CD8-positive, alpha-beta memory T cell (primary cell): ENCODE measurements around the gene LCE1E. TPM values are rescaled to one million over a fixed set of nuclear protein-coding genes. Genes with fewer than 3 reads are reported as not detected.

ENCODE experiments used
- CTCF ChIA-PET: fragments of 350-600 bp; sonication (Branson Sonifier 250); formaldehyde crosslinking; loops from one replicate; lab custom pipeline; 2021; ENCODE audit warnings: antibody characterized with exemption; lab: Charles Lee
- POLR2A ChIA-PET: fragments of 350-600 bp; sonication (Branson Sonifier 250); formaldehyde crosslinking; loops from one replicate; lab custom pipeline; 2021; ENCODE audit warnings: antibody characterized with exemption; lab: Charles Lee
- DNase-seq, 5 donors: peaks; one replicate each; pipeline versions ENCODE4 v3.0.0 to v3.0.0-alpha.2; 2020 to 2022; ENCODE audit warnings: mixed read lengths in 1 of 5
- H3K27ac ChIP-seq: one replicate; pipeline ENCODE4 v1.7.0; 2013; ENCODE audit warnings: low read depth, mild to moderate bottlenecking, low read length, moderate library complexity
- H3K27me3 ChIP-seq: 2 replicates; pipeline ENCODE4 v1.7.0; 2013; ENCODE audit warnings: low read length, mild to moderate bottlenecking; ENCODE audit not compliant: insufficient read depth, poor library complexity, severe bottlenecking
- H3K36me3 ChIP-seq: 2 replicates; pipeline ENCODE4 v1.7.0; 2013; ENCODE audit warnings: mild to moderate bottlenecking, low read length, moderate library complexity; ENCODE audit not compliant: insufficient read depth
- H3K4me1 ChIP-seq: 2 replicates; pipeline ENCODE4 v1.7.0; 2013; ENCODE audit warnings: mild to moderate bottlenecking, low read length, moderate library complexity; ENCODE audit not compliant: insufficient read depth
- H3K4me3 ChIP-seq: 2 replicates; pipeline ENCODE4 v1.7.0; 2013; ENCODE audit warnings: mild to moderate bottlenecking, low read length
- H3K9me3 ChIP-seq: 2 replicates; pipeline ENCODE4 v1.7.0; 2013; ENCODE audit warnings: mild to moderate bottlenecking, low read length
- H3K27ac Mint-ChIP-seq, 8 donors: one replicate each; pipeline ENCODE4 v1.8.0; 2020 to 2021; ENCODE audit warnings: mixed read lengths in 8 of 8, mild to moderate bottlenecking in 6 of 8, inconsistent platforms in 3 of 8, moderate library complexity in 3 of 8
- H3K27me3 Mint-ChIP-seq, 2 donors: one replicate each; pipeline ENCODE4 v1.8.0; 2020 to 2021; ENCODE audit warnings: mixed read lengths in 2 of 2, mild to moderate bottlenecking in 1 of 2, moderate library complexity in 1 of 2
- H3K36me3 Mint-ChIP-seq, 3 donors: one replicate each; pipeline ENCODE4 v1.8.0; 2020 to 2021; ENCODE audit warnings: mixed read lengths in 3 of 3, inconsistent platforms in 1 of 3, mild to moderate bottlenecking in 1 of 3
- H3K4me1 Mint-ChIP-seq, 3 donors: one replicate each; pipeline ENCODE4 v1.8.0; 2020 to 2021; ENCODE audit warnings: mixed read lengths in 3 of 3, inconsistent platforms in 1 of 3, mild to moderate bottlenecking in 1 of 3
- H3K4me3 Mint-ChIP-seq, 7 donors: one replicate each; pipeline ENCODE4 v1.8.0; 2020 to 2021; ENCODE audit warnings: mixed read lengths in 7 of 7, mild to moderate bottlenecking in 6 of 7, moderate library complexity in 4 of 7, inconsistent platforms in 2 of 7
- H3K9me3 Mint-ChIP-seq, 5 donors: one replicate each; pipeline ENCODE4 v1.8.0; 2020 to 2022; ENCODE audit warnings: mixed read lengths in 5 of 5, mild to moderate bottlenecking in 3 of 5, moderate library complexity in 2 of 5, inconsistent platforms in 1 of 5
- polyA plus RNA-seq: library from polyadenylated mRNA; unstranded; fragments of 300-500 nt; fragmentation: Illumina TruSeq; gene quantifications from one replicate; pipeline ENCODE4 v1.2.3, GENCODE V29; 2021
- total RNA-seq, 2 experiments: library from RNA; stranded (reverse); gene quantifications; one replicate each; pipeline ENCODE4 v1.2.3, GENCODE V29; 2021

Gene LCE1E
- total RNA-seq (not detected), polyA plus RNA-seq (not detected)

- Mint-ChIP-seq H3K9me3 (no peaks in the 10 kb centered on the region), H3K27ac (no peak within 1 kb of the TSS), H3K4me3 (no peak within 1 kb of the TSS), H3K4me1 (no peaks in the 10 kb centered on the region), H3K36me3 (no peaks in the 10 kb centered on the region), H3K27me3 (peaks cover 16 to 49% of the 10 kb centered on the region in 2 donors)
- no peak within 1 kb of the TSS for H3K27ac ChIP-seq
- no peaks in the 10 kb centered on the region for H3K36me3 ChIP-seq
- no peaks in the 10 kb centered on the region for H3K4me1 ChIP-seq
- peaks cover 5% of the 10 kb centered on the region for H3K27me3 ChIP-seq
- H3K4me3 ChIP-seq, result no peak within 1 kb of the TSS
- H3K9me3 ChIP-seq, result no peaks in the 10 kb centered on the region
- ChIA-PET POLR2A (no interaction called here), CTCF (no interaction called here)
- no peak for DNase-seq
These were observed at the start of gene LCE1E for GRCh38 chr1:152786077-152786476. LCE1E (plus strand) TSS chr1:152786257; CDS start chr1:152787300, 1,043 bp downstream.

DNA sequence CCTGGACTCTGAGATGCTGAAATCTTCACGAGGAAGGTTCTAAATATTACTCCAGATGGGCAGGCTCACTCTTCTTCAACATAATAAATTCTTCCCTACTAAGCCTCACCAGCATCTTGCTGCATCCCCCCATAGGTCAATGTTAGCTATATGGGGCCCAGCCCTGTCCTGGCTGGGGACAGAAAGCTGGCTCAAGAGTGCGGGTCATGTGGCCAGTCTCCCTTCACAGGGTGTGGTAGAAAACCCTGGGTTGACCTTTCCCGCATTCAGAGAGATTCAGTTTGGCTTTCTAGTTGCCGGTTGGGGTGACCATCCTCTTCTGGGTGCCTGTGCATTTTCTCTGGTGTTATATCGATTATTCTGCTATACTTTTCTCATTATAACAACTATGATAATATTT lies 48.1 kb upstream of the LCE1E start:
- Histone ChIP-seq H3K9me3 (no peaks in the 10 kb centered on the region), H3K4me1 (no peaks in the 10 kb centered on the region), H3K36me3 (no peaks in the 10 kb centered on the region), H3K4me3 (no peak overlapping the region), H3K27me3 (no peaks in the 10 kb centered on the region), H3K27ac (no peak overlapping the region)
- ChIA-PET POLR2A (no interaction called here), CTCF (no interaction called here)
- H3K36me3 Mint-ChIP-seq, result no peaks in the 10 kb centered on the region
- no peak for DNase-seq
- H3K27me3 Mint-ChIP-seq, result peaks cover 7 to 42% of the 10 kb centered on the region in 2 donors
- no peak overlapping the region for H3K4me3 Mint-ChIP-seq
- no peaks in the 10 kb centered on the region for H3K4me1 Mint-ChIP-seq
- no peaks in the 10 kb centered on the region for H3K9me3 Mint-ChIP-seq
- no peak overlapping the region for H3K27ac Mint-ChIP-seq

DNA sequence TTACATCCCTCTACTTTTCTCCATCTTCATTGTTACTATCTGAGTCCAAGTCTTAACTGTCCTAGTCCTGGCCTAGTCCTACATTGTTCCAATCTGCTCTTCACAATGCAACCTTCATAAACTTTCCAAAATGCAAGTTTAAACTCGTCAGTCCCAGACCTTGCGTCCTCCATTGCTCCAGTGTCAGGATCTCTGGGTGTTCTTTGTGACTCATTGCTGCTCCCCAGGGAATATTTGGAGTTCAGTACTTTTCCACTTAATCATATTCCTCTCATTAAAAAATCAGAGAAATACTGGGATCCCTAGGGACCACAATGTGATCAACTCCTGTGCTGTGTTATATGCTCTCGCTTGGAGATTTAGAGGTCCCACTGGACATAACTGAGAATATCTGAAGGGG lies 46.2 kb upstream of the LCE1E start:
- no peaks in the 10 kb centered on the region for H3K4me1 ChIP-seq
- no peaks in the 10 kb centered on the region for H3K9me3 ChIP-seq
- POLR2A ChIA-PET, result no interaction called here
- no peak overlapping the region for H3K4me3 Mint-ChIP-seq
- H3K36me3 ChIP-seq, result no peaks in the 10 kb centered on the region
- no peaks in the 10 kb centered on the region for H3K27me3 ChIP-seq
- H3K27ac ChIP-seq, result no peak overlapping the region
- DNase-seq, result no peak
- H3K36me3 Mint-ChIP-seq, result no peaks in the 10 kb centered on the region
- H3K9me3 Mint-ChIP-seq, result no peaks in the 10 kb centered on the region
- H3K27me3 Mint-ChIP-seq, result peaks cover 11 to 44% of the 10 kb centered on the region in 2 donors
- CTCF ChIA-PET, result no interaction called here
- no peak overlapping the region for H3K4me3 ChIP-seq
- H3K4me1 Mint-ChIP-seq, result no peaks in the 10 kb centered on the region
- no peak overlapping the region for H3K27ac Mint-ChIP-seq

- Histone ChIP-seq H3K4me1 (no peaks in the 10 kb centered on the region), H3K36me3 (no peaks in the 10 kb centered on the region), H3K9me3 (no peaks in the 10 kb centered on the region), H3K4me3 (no peak overlapping the region), H3K27me3 (no peaks in the 10 kb centered on the region), H3K27ac (no peak overlapping the region)
- CTCF ChIA-PET, result no interaction called here
- Mint-ChIP-seq H3K27ac (no peak overlapping the region), H3K4me1 (no peaks in the 10 kb centered on the region), H3K9me3 (no peaks in the 10 kb centered on the region), H3K27me3 (peaks cover 11 to 48% of the 10 kb centered on the region in 2 donors), H3K36me3 (no peaks in the 10 kb centered on the region), H3K4me3 (no peak overlapping the region)
- DNase-seq, result no peak
- POLR2A ChIA-PET, result no interaction called here
These were observed 44.4 kb upstream of the LCE1E start for GRCh38 chr1:152741656-152742055.

DNA sequence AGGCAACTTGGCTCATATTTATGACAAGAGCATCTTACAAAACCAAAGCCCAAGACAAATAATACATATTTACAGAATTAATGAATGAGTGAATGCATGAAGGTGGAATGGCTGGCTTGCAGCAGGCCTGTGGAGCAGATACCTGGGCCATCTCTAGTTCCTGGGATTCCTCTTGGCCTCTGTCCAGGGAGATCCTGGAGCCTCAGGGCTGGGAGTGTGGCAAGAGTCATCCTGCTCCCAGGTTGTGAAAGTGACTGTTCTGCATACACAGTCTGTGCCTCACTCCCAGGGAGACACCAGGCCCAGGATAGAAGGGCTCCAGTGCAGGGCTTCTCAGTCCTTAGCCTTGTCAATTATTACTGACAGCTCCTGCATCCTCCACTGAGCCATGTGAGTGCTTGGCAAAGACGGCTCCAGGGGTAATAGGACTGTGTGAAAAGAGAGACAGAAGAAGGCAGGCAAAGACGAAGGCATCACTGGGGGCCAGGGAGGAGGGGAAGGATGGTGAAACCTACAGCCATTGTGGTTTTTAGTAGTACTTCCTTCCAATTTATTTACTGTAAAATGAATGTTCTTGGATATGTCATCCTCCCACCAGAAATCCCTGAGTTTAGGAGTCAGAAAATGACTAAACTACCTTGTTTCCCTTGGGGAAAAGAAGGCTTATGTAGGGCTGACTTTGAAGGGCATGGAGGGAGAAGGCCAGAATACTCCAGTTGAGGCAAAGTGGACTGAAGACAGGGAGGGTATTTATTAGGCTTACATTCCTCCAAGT lies 42.5 kb upstream of the LCE1E start:
- H3K36me3 Mint-ChIP-seq, result no peaks in the 10 kb centered on the region
- Histone ChIP-seq H3K27ac (no peak overlapping the region), H3K27me3 (no peaks in the 10 kb centered on the region), H3K4me1 (no peaks in the 10 kb centered on the region), H3K4me3 (no peak overlapping the region), H3K9me3 (no peaks in the 10 kb centered on the region), H3K36me3 (no peaks in the 10 kb centered on the region)
- no peak overlapping the region for H3K27ac Mint-ChIP-seq
- H3K27me3 Mint-ChIP-seq, result peaks cover 7 to 43% of the 10 kb centered on the region in 2 donors
- POLR2A ChIA-PET, result no interaction called here
- CTCF ChIA-PET, result no interaction called here
- no peak for DNase-seq
- no peak overlapping the region for H3K4me3 Mint-ChIP-seq
- H3K9me3 Mint-ChIP-seq, result peaks cover 0 to 2% (median 0%) of the 10 kb centered on the region in 5 donors
- no peaks in the 10 kb centered on the region for H3K4me1 Mint-ChIP-seq

- no peaks in the 10 kb centered on the region for H3K4me1 Mint-ChIP-seq
- H3K27me3 Mint-ChIP-seq, result peaks cover 3 to 45% of the 10 kb centered on the region in 2 donors
- H3K4me1 ChIP-seq, result no peaks in the 10 kb centered on the region
- H3K4me3 Mint-ChIP-seq, result no peak overlapping the region
- DNase-seq, result no peak
- H3K27ac Mint-ChIP-seq, result no peak overlapping the region
- peaks cover 0 to 2% (median 0%) of the 10 kb centered on the region in 5 donors for H3K9me3 Mint-ChIP-seq
- H3K36me3 Mint-ChIP-seq, result no peaks in the 10 kb centered on the region
- ChIA-PET CTCF (no interaction called here), POLR2A (no interaction called here)
- H3K36me3 ChIP-seq, result no peaks in the 10 kb centered on the region
- no peak overlapping the region for H3K4me3 ChIP-seq
- H3K9me3 ChIP-seq, result no peaks in the 10 kb centered on the region
- H3K27ac ChIP-seq, result no peak overlapping the region
- H3K27me3 ChIP-seq, result no peaks in the 10 kb centered on the region
These were observed 40.8 kb upstream of the LCE1E start for GRCh38 chr1:152745289-152745704.

DNA sequence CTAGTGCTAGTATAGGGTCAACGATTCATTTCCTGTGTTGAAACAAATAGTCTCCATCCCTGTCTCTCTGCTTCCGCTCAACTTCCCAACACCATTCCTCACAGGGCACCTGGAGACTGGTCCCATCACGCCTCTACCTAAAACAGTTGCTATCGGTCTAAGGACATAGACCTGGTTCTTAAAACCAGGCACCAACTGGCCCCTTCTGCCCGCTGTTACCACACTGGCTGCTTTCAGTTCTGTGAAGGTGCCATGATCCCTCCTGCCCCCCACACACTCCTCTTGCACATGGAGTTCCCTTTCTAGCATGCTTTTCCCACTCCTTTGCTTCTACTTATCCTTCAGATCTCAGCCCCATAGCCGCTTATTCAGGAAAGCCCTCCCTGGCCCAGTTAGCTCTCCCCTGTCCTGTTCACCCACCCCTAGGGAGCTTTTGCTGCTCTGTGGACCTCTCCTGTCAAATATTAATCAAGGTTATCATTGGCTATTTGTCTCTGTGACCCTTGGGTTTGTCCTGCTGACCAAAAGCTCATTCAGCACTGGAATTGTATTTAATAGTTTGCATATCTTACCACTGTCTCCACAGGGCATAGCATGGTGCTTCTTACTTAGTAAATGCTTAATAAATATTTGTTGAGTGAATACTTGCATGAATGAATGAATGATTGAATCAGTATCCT lies 40.2 kb upstream of the LCE1E start:
- no peaks in the 10 kb centered on the region for H3K9me3 ChIP-seq
- no peak overlapping the region for H3K27ac Mint-ChIP-seq
- no peaks in the 10 kb centered on the region for H3K4me1 ChIP-seq
- H3K27ac ChIP-seq, result no peak overlapping the region
- H3K4me3 ChIP-seq, result no peak overlapping the region
- no peaks in the 10 kb centered on the region for H3K4me1 Mint-ChIP-seq
- ChIA-PET CTCF (no interaction called here), POLR2A (no interaction called here)
- peaks cover 0 to 2% (median 0%) of the 10 kb centered on the region in 5 donors for H3K9me3 Mint-ChIP-seq
- DNase-seq, result no peak
- H3K27me3 ChIP-seq, result no peaks in the 10 kb centered on the region
- no peaks in the 10 kb centered on the region for H3K36me3 Mint-ChIP-seq
- no peak overlapping the region for H3K4me3 Mint-ChIP-seq
- peaks cover 3 to 49% of the 10 kb centered on the region in 2 donors for H3K27me3 Mint-ChIP-seq
- H3K36me3 ChIP-seq, result no peaks in the 10 kb centered on the region

GRCh38 chr1:152747831-152748230 lies 38.2 kb upstream of the LCE1E start:
- DNase-seq, result no peak
- H3K4me1 Mint-ChIP-seq, result no peaks in the 10 kb centered on the region
- H3K4me3 Mint-ChIP-seq, result no peak overlapping the region
- no peaks in the 10 kb centered on the region for H3K9me3 ChIP-seq
- H3K27me3 ChIP-seq, result no peaks in the 10 kb centered on the region
- no peaks in the 10 kb centered on the region for H3K36me3 ChIP-seq
- H3K4me3 ChIP-seq, result no peak overlapping the region
- no peak overlapping the region for H3K27ac Mint-ChIP-seq
- ChIA-PET CTCF (no interaction called here), POLR2A (no interaction called here)
- H3K4me1 ChIP-seq, result no peaks in the 10 kb centered on the region
- H3K36me3 Mint-ChIP-seq, result no peaks in the 10 kb centered on the region
- no peak overlapping the region for H3K27ac ChIP-seq
- peaks cover 0 to 2% (median 0%) of the 10 kb centered on the region in 5 donors for H3K9me3 Mint-ChIP-seq
- H3K27me3 Mint-ChIP-seq, result peaks cover 6 to 43% of the 10 kb centered on the region in 2 donors
